Mucosa of gallbladder (tissue), 1 donor: Measurements from ENCODE around the gene HMCN2. TPM values are rescaled to one million over a fixed set of nuclear protein-coding genes. Genes with fewer than 3 reads are reported as not detected.

Source experiments
- DNase-seq: peaks from one replicate; pipeline ENCODE4 v3.0.0-alpha.2; 2020; ENCODE audit warnings: low spot score
- total RNA-seq: library from RNA; stranded (reverse); gene quantifications from one replicate; pipeline ENCODE4 v1.2.1, GENCODE V29; 2021
- donor health status: DM: no; HTN: no; CAD: no.

The HMCN2 gene
- total RNA-seq, 1 donor from 2014 or later = 1.8 TPM

DNA sequence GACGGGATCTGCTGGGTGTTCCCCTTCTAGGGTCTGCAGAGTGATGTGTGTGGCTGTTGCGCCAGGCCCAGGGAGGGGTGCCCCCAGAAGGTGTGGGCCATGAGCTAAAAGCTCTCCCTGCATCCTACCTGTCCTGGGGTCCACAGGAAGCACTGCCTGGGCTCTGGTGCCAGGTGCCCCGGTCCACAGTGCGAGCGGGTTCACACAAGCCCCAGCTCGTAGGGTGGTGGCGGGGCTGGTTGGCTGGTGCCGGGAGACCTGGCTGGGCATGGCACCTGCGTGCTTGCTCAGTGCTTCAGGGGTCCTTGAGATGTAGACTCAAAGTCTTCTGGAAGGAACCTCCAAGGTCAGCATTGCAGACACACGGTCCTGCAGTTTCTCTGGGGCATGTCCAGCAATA is 204.7 kb downstream of the HMCN2 start:
- no peak for DNase-seq

DNA sequence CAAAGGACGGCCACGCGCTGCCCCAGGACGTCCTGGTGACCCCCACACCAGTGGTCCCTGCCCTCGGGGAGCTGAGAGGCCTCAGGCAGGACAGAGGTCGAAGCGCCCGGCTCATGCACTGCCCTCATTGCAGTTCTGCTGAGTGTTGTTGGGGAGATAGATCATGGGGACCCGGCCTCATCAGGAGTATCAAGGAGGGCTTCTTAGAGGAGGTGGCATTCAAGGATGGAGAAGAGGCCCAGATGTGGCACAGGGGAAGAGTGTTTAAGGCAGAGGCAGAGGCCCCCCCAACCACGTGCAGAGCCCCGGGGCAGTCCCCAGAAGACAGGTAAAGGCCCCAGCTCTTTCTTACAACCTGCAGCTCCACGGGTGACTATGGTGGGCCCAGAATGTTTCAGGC is 205.4 kb downstream of the HMCN2 start:
- DNase-seq = no peak

DNA sequence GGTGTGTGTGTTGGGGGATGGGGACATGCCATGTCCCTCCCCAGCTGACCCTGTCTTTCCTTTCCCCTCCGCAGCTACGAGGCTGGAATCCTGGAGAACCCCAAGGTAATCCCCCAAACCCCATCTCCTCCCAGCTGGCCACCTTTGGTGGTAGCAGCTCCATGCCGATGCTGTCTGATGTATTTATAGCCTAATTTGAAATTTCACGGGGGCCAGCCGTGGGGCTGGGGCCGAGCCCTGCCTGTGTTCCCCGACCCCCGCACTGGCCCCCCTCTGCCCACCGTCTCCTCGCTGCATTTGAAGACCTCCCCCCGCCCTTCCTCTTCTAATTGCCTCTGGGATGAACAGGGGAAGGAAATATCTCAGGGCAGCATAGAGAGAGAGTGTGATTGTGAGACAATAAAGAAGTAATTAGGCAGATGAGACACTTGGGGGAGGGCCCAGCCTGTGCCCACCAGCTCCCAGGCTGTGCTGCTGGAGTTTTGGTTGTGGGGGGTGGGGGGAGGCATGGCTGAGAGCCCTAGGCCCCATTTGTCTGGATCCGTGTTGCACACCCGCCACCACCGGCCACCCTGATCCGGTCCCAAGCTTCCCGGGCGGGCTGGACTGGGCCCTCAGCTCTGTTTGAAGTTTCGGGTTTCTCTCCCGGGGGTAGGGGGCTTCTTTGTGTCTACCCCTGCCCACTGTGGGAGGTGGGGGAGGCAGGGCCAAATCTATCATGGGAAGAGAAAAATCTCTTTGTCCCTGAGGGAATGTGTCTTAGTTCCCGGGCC is 206.0 kb downstream of the HMCN2 start:
- DNase-seq = no peak

DNA sequence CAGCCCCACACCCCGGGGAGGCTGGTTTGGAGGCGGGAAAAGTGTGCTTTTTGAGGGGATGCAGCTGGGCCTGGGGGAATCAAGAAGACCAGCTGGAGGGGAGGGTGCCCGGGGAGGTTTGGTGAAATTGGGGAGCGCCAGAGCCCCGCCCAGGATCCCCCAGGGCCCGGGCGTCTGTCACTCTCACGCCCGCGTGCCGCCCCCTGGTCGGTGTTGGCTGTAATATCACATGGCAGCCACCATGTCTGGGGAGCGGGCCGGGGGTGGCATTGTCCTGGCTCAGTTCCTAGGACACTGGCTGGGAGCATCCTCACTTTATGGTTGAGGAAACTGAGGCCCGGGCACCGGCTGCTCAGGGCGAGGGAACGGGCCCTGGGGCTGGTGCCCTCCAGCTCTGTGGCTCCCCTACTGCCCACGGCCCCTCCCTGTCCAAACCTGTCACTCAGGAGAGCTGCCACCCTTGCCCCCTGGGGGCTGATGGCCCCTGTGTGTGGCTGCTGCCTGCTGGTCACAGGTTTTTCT is 206.7 kb downstream of the HMCN2 start:
- DNase-seq = no peak

DNA sequence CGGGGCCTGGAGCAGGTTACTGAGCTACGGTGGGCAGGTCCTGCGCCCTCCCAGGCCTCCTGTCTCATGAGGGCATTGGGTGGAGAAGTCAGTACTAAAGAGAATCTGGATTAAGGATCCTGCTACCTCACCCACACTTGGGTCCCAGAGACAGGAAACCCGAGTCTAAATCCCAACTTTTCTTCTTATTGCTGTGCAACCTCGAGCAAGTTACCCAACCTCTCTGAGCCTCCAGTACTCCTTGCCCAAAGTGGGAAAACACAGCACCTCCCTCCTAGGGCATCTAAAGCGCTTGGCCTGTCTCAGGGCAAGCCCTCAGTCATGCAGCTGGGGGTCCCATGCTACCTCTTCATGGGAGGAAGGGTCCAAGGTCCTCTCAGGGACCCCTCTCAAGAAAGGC is 207.4 kb downstream of the HMCN2 start:
- no peak for DNase-seq

DNA sequence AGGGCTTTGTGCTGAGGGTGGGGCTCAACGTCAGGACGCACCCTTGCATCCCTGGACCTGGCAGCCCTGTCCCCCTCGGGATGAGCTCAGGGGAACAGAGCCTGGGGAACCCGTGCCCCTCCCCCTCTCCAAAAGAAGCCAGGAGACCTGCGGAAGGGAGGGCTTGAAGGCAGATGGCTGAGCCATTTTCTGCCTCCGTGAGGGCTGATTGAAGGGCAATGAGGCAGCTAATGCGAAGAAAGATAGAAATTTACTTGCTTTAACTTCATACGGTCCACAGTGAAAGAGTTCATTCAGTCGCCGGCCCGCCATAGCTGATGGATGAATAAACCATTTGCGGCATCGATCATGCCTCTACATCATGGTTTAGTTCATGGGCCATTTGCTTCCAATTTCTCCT is 208.0 kb downstream of the HMCN2 start:
- DNase-seq = no peak

DNA sequence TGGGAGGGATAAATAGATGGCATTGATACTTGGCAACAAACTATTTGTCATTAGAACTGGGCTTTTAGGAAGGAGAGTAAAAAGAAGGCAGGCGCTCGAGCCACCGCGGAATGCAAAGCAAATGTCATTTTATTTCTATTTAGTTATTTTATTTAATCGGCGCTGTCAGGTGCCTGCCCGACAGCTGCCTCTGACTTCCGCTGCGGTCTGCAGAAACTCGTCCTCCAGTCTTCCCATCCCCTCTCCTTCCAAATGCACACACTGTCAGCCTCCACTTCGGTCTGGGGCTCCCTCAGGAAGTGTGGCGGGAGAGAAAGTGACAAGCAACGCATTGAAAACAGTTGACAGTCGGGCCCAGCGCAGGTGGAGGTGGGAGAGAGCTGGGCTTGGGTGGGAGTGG is 208.5 kb downstream of the HMCN2 start:
- DNase-seq = no peak

GRCh38 chr9:130476151-130476730 is 210.7 kb downstream of the HMCN2 start:
- no peak for DNase-seq

- DNase-seq = no peak
These were observed 212.0 kb downstream of the HMCN2 start for GRCh38 chr9:130477564-130477963.

GRCh38 chr9:130478152-130478551 is 212.6 kb downstream of the HMCN2 start:
- DNase-seq = no peak

DNA sequence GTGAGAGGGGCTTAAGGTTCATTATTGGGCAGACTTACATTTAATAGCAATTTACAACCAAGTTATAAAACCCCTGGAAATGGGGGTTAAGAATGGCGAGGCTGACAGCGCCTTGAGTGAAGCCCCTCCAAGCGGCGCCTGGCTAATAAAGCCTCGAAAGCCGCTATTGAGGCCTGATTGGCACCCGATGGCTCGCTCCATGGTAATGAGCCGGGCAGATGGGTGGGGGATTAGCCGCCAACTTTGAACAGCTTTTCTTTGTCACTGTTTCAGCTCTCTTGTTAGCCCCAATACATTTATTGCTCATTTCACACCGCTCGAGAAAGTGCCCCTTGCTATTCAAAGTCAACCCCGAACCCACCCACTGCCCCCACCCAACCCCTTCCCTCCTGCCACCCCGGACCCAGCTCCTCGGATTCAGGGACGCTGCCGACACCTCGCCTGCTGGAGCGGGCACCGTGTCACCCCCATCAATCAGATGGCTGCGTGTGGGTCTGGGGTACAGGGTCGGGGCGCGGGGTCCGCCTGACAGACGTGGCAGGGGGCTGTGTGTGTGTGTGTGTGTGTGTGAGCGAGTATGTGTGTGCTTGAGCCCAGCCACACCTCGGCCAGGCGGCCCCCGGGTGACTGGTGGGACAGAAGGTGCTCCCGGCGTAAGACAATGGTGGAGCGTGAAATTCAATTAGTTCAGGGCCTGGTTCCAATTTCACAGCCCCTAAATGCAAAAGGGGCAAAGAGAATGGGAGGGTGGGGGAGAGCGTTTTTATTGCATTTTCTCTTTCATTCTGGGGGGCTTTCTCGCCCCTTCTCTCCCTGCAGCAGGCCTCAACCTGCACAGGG is 213.4 kb downstream of the HMCN2 start:
- DNase-seq = no peak

DNA sequence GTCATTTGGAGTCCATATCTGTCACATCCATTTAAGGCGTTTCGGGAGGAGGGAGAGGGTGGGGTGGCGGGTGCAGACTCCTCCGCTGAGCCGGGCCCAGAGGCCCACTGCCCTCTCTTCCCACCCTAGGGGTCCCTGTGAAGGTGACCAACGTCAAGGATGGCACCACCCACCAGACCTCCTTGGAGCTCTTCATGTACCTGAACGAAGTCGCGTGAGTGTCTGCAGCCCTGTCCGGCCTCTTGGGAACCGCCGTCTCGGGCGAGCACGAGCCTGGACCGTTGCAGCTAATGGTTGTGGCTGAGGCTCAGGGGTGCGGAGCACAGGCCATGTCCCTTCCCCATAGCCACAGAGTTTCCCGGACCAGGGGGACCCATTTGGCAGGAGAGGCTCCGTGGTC is 214.0 kb downstream of the HMCN2 start:
- no peak for DNase-seq

DNA sequence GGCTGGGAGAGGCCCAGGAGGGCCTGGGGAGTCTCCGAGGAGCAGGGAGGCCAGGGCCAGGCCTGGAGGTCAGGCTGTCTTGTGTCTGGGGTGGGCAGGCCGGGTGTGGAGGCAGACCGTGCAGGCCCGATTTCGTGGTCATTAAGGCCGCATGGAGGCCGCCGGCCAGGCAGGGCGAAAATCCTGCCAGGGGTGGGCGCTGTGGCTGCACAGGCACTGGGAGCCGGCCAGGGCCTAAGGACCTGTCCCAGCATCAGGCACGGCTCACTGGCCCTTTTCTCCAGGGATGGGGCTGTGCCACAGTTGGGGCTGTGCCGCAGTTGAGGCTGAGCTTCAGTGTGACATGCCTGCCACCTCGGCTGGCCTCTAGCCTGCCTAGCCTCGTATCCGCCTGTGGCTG is 215.1 kb downstream of the HMCN2 start:
- DNase-seq = no peak

- DNase-seq = no peak
These were observed 216.9 kb downstream of the HMCN2 start for GRCh38 chr9:130482463-130482862.

- no peak for DNase-seq
These were observed 217.9 kb downstream of the HMCN2 start for GRCh38 chr9:130483371-130483971.

Other genes with a start within 250 kb of the HMCN2 start
- gene FNBP1, start 222.6 kb upstream of the HMCN2 start, total RNA-seq = 66.4 TPM
- 39.6 TPM for gene GPR107, start 211.9 kb upstream of the HMCN2 start, total RNA-seq
- 50.3 TPM for gene NCS1, start 93.4 kb upstream of the HMCN2 start, total RNA-seq
- 166 TPM for gene ASS1, start 179.2 kb downstream of the HMCN2 start, total RNA-seq